Gastroesophageal sphincter (tissue), 3 donors: ENCODE data around the gene TFB1M.

Source experiments
- EP300 ChIP-seq: sonication (generic); formaldehyde crosslinking; IDR thresholded peaks from one replicate; pipeline ENCODE4 v1.6.1; 2017; ENCODE audit warnings: antibody characterized with exemption, mild to moderate bottlenecking
- POLR2A ChIP-seq, 2 donors: fragments of 450-650 bp; IDR thresholded peaks; one replicate each; pipeline ENCODE4 v1.6.1; 2017; ENCODE audit warnings: antibody characterized with exemption in 2 of 2, mild to moderate bottlenecking in 2 of 2, moderate library complexity in 1 of 2
- POLR2AphosphoS5 ChIP-seq: sonication (generic); formaldehyde crosslinking; IDR thresholded peaks from one replicate; pipeline ENCODE4 v1.6.1; 2017; ENCODE audit warnings: antibody characterized with exemption
- TF ChIP-seq, protein P1 (sequence below), 4 experiments: fragments of 200-600 bp in 2 of 4; fragments of 450-650 bp in 2 of 4; sonication (generic) in 1 of 4; IDR thresholded peaks; one replicate each; pipeline ENCODE4 v1.5.1; 2017 to 2019; ENCODE audit warnings: antibody characterized with exemption in 4 of 4, mild to moderate bottlenecking in 2 of 4, moderate library complexity in 2 of 4

DNA sequence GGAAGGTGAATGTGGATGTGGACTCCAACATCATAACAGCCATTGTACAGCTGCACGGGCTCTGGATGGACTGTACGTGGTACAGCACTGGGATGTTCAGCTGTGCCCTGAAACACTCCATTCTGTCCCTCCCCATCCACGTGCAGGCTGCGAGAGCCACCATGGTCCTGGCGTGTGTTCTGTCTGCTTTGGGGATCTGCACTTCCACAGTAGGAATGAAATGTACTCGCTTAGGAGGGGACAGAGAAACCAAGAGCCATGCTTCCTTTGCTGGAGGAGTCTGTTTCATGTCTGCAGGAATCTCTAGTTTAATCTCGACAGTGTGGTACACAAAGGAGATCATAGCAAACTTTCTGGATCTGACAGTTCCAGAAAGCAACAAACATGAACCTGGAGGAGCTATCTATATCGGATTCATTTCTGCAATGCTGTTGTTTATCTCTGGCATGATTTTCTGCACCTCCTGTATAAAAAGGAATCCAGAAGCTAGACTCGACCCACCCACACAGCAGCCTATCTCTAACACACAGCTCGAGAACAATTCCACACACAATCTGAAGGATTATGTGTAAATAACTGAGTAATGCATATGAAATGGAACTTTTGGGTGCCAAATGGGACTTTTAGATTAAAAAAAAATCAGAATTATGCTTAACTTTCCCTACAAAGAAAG, 38.3 kb downstream of the TFB1M start:
- TF ChIP-seq, protein P1, sequence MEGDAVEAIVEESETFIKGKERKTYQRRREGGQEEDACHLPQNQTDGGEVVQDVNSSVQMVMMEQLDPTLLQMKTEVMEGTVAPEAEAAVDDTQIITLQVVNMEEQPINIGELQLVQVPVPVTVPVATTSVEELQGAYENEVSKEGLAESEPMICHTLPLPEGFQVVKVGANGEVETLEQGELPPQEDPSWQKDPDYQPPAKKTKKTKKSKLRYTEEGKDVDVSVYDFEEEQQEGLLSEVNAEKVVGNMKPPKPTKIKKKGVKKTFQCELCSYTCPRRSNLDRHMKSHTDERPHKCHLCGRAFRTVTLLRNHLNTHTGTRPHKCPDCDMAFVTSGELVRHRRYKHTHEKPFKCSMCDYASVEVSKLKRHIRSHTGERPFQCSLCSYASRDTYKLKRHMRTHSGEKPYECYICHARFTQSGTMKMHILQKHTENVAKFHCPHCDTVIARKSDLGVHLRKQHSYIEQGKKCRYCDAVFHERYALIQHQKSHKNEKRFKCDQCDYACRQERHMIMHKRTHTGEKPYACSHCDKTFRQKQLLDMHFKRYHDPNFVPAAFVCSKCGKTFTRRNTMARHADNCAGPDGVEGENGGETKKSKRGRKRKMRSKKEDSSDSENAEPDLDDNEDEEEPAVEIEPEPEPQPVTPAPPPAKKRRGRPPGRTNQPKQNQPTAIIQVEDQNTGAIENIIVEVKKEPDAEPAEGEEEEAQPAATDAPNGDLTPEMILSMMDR (IDR thresholded peaks at IDR 0.05), result no peak
- TF ChIP-seq POLR2A (IDR thresholded peaks at IDR 0.05) (no peak), EP300 (no peak), POLR2AphosphoS5 (no peak)
